ENCODE measurements around the gene REPS2. TPM values are rescaled to one million over a fixed set of nuclear protein-coding genes. Genes with fewer than 3 reads are reported as not detected.
"Not testable (repeated sequence)": the region's sequence is repeated elsewhere in the genome, so short reads cannot be mapped to it uniquely, and the experiment has no call there.

The REPS2 gene
- total RNA-seq, 1 donor from 2014 or later: 1.5 TPM

DNA sequence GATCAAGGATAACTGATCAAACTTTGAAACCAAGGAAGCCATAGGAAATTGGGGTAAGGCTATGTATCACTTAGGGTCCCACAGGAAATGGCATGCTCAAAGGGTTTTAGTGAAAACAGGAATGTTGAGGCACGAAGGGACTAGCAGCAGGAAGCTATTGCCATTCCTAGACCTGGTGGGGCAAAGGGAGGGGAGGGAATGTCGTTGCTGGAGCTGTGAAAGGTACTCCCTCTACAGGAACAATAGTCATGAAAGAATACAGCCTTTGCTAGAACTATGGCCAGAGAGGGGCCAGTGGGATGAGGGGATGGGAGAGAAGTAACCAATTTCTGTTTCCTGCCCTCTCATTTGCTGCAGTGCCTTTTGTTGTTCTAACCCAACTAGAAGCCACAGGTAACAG is 11.9 kb downstream of the REPS2 start:
- Mint-ChIP-seq H3K27me3 (ENCODE audit: unreplicated experiment) (no peaks in the 10 kb centered on the region), H3K4me1 (ENCODE audit: unreplicated experiment) (peaks cover 5% of the 10 kb centered on the region), H3K4me3 (ENCODE audit: unreplicated experiment) (no peak overlapping the region), H3K27ac (ENCODE audit: unreplicated experiment) (no peak overlapping the region), H3K9me3 (ENCODE audit: unreplicated experiment) (no peaks in the 10 kb centered on the region), H3K36me3 (ENCODE audit: unreplicated experiment) (no peaks in the 10 kb centered on the region)
- TF ChIP-seq CTCF (IDR thresholded peaks at IDR 0.05): no peak
- DNase-seq (ENCODE audit: extremely low spot score, unreplicated experiment): no peak

DNA sequence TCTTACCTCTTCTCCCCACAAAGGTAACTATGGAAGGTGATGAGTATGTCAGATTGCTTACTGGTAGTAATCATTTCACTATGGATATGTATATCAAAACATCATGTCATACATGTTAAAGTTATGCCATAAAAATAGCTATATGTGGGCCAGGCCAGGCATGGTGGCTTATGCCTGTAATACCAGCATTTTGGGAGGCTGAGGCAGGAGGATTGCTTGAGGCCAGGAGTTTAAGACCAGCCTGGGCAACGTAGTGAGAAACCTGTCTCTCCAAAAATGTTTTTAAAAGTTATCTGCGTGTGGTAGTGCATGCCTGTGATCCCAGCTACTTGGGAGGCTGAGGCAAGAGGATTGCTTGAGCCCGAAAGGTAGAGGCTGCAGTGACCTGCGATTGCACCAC is 16.2 kb downstream of the REPS2 start:
- not testable (repeated sequence) for H3K36me3 Mint-ChIP-seq (ENCODE audit: unreplicated experiment); H3K9me3 Mint-ChIP-seq (ENCODE audit: unreplicated experiment); H3K27ac Mint-ChIP-seq (ENCODE audit: unreplicated experiment); DNase-seq (ENCODE audit: extremely low spot score, unreplicated experiment); H3K4me1 Mint-ChIP-seq (ENCODE audit: unreplicated experiment); H3K27me3 Mint-ChIP-seq (ENCODE audit: unreplicated experiment); H3K4me3 Mint-ChIP-seq (ENCODE audit: unreplicated experiment)

DNA sequence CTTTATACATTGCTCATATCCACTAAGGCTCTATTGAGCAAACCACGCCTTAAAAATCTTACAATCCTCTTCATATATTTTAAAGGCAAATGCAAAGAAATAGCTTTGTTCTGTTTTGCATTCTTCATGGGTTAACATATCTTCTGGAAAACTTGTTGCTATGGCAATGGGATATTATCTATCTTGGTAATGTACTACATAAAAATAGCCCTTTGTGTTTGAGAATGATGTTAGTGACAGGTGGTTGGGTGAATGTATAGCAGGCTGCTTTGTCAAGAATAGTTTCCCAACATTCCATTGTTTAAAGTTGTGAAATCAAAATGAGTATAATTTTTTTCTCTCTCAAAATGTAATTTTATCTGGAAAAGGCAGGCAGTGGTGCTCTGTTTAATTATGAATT is 16.8 kb downstream of the REPS2 start:
- no peaks in the 10 kb centered on the region for H3K27me3 Mint-ChIP-seq (ENCODE audit: unreplicated experiment)
- no peak overlapping the region for H3K27ac Mint-ChIP-seq (ENCODE audit: unreplicated experiment)
- H3K4me1 Mint-ChIP-seq (ENCODE audit: unreplicated experiment): no peaks in the 10 kb centered on the region
- H3K9me3 Mint-ChIP-seq (ENCODE audit: unreplicated experiment): no peaks in the 10 kb centered on the region
- no peaks in the 10 kb centered on the region for H3K36me3 Mint-ChIP-seq (ENCODE audit: unreplicated experiment)
- no peak for TF ChIP-seq CTCF (IDR thresholded peaks at IDR 0.05)
- no peak overlapping the region for H3K4me3 Mint-ChIP-seq (ENCODE audit: unreplicated experiment)
- no peak for DNase-seq (ENCODE audit: extremely low spot score, unreplicated experiment)

GRCh38 chrX:16964976-16965375 is 18.5 kb downstream of the REPS2 start:
- H3K27ac Mint-ChIP-seq (ENCODE audit: unreplicated experiment); H3K27me3 Mint-ChIP-seq (ENCODE audit: unreplicated experiment); H3K4me3 Mint-ChIP-seq (ENCODE audit: unreplicated experiment); H3K36me3 Mint-ChIP-seq (ENCODE audit: unreplicated experiment); DNase-seq (ENCODE audit: extremely low spot score, unreplicated experiment); H3K4me1 Mint-ChIP-seq (ENCODE audit: unreplicated experiment); H3K9me3 Mint-ChIP-seq (ENCODE audit: unreplicated experiment): not testable (repeated sequence)

- DNase-seq (ENCODE audit: extremely low spot score, unreplicated experiment): no peak
- no peak overlapping the region for H3K4me3 Mint-ChIP-seq (ENCODE audit: unreplicated experiment)
- H3K27ac Mint-ChIP-seq (ENCODE audit: unreplicated experiment): no peak overlapping the region
- H3K27me3 Mint-ChIP-seq (ENCODE audit: unreplicated experiment): peaks cover 4% of the 10 kb centered on the region
- H3K9me3 Mint-ChIP-seq (ENCODE audit: unreplicated experiment): no peaks in the 10 kb centered on the region
- no peaks in the 10 kb centered on the region for H3K36me3 Mint-ChIP-seq (ENCODE audit: unreplicated experiment)
- TF ChIP-seq CTCF (IDR thresholded peaks at IDR 0.05): no peak
- H3K4me1 Mint-ChIP-seq (ENCODE audit: unreplicated experiment): no peaks in the 10 kb centered on the region
These were observed 20.4 kb downstream of the REPS2 start for GRCh38 chrX:16966752-16967448.

GRCh38 chrX:16968753-16969152 is 22.3 kb downstream of the REPS2 start:
- H3K4me1 Mint-ChIP-seq (ENCODE audit: unreplicated experiment); H3K36me3 Mint-ChIP-seq (ENCODE audit: unreplicated experiment); DNase-seq (ENCODE audit: extremely low spot score, unreplicated experiment); H3K27ac Mint-ChIP-seq (ENCODE audit: unreplicated experiment); H3K4me3 Mint-ChIP-seq (ENCODE audit: unreplicated experiment); H3K9me3 Mint-ChIP-seq (ENCODE audit: unreplicated experiment): not testable (repeated sequence)
- peaks cover 15% of the 10 kb centered on the region for H3K27me3 Mint-ChIP-seq (ENCODE audit: unreplicated experiment)

All from osteocyte (in vitro differentiated cells).